Adrenal gland (tissue), 5 donors: ENCODE measurements around the gene NDUFAF8.

Source experiments
- CTCF ChIP-seq, 6 experiments: fragments of 450-650 bp in 4 of 6; fragments of 200-600 bp in 2 of 6; sonication (generic) in 1 of 6; IDR thresholded peaks; 1 replicate in 5 of 6; 2 replicates in 1 of 6; pipeline versions ENCODE4 v1.5.1 to v1.8.0; 2016 to 2021; ENCODE audit warnings: antibody characterized with exemption in 6 of 6, mild to moderate bottlenecking in 2 of 6, moderate library complexity in 1 of 6
- POLR2A ChIP-seq, 2 donors: fragments of 450-650 bp; IDR thresholded peaks; one replicate each; pipeline ENCODE4 v1.6.1; 2017; ENCODE audit warnings: antibody characterized with exemption in 2 of 2, mild to moderate bottlenecking in 2 of 2, moderate library complexity in 1 of 2
- donor health status: DM: no; HTN: no; CAD: no.

- TF ChIP-seq CTCF (IDR thresholded peaks at IDR 0.05): no peak
- no peak for TF ChIP-seq POLR2A (IDR thresholded peaks at IDR 0.05)
Measured at GRCh38 chr17:81210868-81211267, 28.2 kb upstream of the NDUFAF8 start.
